ENCODE results near the gene CRCP.
A peak's percentile ranks its signal among the peaks of the same experiment; 100 is the strongest.
"Not testable (repeated sequence)": the region's sequence is repeated elsewhere in the genome, so short reads cannot be mapped to it uniquely, and the experiment has no call there.

The CRCP gene

GRCh38 chr7:66088861-66089838 lies 25.5 kb upstream of the CRCP start:
- H3K4me1 ChIP-seq (ENCODE audit: control insufficient read depth, insufficient read depth, low read length) = peaks cover 7% of the 10 kb centered on the region; the same call in 1 of the 2 replicates
- no peaks in the 10 kb centered on the region for H3K27me3 ChIP-seq (ENCODE audit: control insufficient read depth, insufficient read depth, low read length)
- no peak overlapping the region for H3K9ac ChIP-seq (ENCODE audit: low read length)
- H3K9me3 ChIP-seq (ENCODE audit: control insufficient read depth, insufficient read depth, low read depth, low read length) = no peaks in the 10 kb centered on the region
- 0 out of 2 replicates have a peak, but pooled peaks cover 2% of the 10 kb centered on the region for H3K36me3 ChIP-seq (ENCODE audit: control insufficient read depth, insufficient read depth, low read length)
- H3K4me3 ChIP-seq (ENCODE audit: low read depth, low read length) = no peak overlapping the region
- no peak overlapping the region for H3K27ac ChIP-seq (ENCODE audit: low read depth, low read length)

DNA sequence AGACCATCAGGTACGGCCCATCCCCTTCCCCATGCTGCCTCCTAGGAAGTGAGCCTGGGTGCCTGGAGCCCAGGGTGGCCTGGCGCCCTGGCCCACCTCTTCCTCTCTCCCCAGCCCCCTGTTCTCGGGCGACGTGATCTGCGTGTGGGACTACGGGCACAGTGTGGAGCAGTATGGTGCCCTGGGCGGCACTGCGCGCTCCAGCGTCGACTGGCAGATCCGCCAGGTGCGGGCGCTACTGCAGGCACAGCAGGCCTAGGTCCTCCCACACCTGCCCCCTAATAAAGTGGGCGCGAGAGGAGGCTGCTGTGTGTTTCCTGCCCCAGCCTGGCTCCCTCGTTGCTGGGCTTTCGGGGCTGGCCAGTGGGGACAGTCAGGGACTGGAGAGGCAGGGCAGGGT lies 22.0 kb upstream of the CRCP start:
- Histone ChIP-seq H3K4me3 (ENCODE audit: low read depth, low read length) (no peak overlapping the region), H3K27ac (ENCODE audit: low read depth, low read length) (no peak overlapping the region), H3K4me1 (ENCODE audit: control insufficient read depth, insufficient read depth, low read length) (no peaks in the 10 kb centered on the region), H3K36me3 (ENCODE audit: control insufficient read depth, insufficient read depth, low read length) (no peaks in the 10 kb centered on the region), H3K27me3 (ENCODE audit: control insufficient read depth, insufficient read depth, low read length) (no peaks in the 10 kb centered on the region), H3K9me3 (ENCODE audit: control insufficient read depth, insufficient read depth, low read depth, low read length) (no peaks in the 10 kb centered on the region), H3K9ac (ENCODE audit: low read length) (no peak overlapping the region)

GRCh38 chr7:66095010-66095409 lies 19.6 kb upstream of the CRCP start:
- Histone ChIP-seq H3K27ac (ENCODE audit: low read depth, low read length) (no peak overlapping the region), H3K9me3 (ENCODE audit: control insufficient read depth, insufficient read depth, low read depth, low read length) (no peaks in the 10 kb centered on the region), H3K9ac (ENCODE audit: low read length) (no peak overlapping the region), H3K36me3 (ENCODE audit: control insufficient read depth, insufficient read depth, low read length) (no peaks in the 10 kb centered on the region), H3K4me1 (ENCODE audit: control insufficient read depth, insufficient read depth, low read length) (no peaks in the 10 kb centered on the region), H3K27me3 (ENCODE audit: control insufficient read depth, insufficient read depth, low read length) (no peaks in the 10 kb centered on the region), H3K4me3 (ENCODE audit: low read depth, low read length) (no peak overlapping the region)

DNA sequence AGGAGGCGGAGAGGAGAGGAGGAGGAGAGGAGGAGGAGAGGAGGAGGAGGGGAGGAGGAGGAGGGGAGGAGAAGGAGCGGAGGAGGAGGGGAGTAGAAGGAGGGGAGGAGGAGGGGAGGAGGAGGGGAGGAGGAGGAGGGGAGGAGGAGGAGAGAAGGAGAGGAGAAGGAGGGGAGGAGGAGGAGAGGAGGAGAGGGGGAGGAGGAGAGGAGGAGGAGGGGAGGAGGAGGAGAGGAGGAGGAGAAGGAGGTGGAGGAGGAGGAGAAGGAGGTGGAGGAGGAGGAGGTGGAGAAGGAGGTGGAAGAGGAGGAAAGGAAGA lies 15.5 kb upstream of the CRCP start:
- Histone ChIP-seq H3K27ac (ENCODE audit: low read depth, low read length) (no peak overlapping the region), H3K9me3 (ENCODE audit: control insufficient read depth, insufficient read depth, low read depth, low read length) (no peaks in the 10 kb centered on the region), H3K36me3 (ENCODE audit: control insufficient read depth, insufficient read depth, low read length) (no peaks in the 10 kb centered on the region), H3K27me3 (ENCODE audit: control insufficient read depth, insufficient read depth, low read length) (no peaks in the 10 kb centered on the region), H3K4me3 (ENCODE audit: low read depth, low read length) (no peak overlapping the region), H3K9ac (ENCODE audit: low read length) (no peak overlapping the region), H3K4me1 (ENCODE audit: control insufficient read depth, insufficient read depth, low read length) (no peaks in the 10 kb centered on the region)

DNA sequence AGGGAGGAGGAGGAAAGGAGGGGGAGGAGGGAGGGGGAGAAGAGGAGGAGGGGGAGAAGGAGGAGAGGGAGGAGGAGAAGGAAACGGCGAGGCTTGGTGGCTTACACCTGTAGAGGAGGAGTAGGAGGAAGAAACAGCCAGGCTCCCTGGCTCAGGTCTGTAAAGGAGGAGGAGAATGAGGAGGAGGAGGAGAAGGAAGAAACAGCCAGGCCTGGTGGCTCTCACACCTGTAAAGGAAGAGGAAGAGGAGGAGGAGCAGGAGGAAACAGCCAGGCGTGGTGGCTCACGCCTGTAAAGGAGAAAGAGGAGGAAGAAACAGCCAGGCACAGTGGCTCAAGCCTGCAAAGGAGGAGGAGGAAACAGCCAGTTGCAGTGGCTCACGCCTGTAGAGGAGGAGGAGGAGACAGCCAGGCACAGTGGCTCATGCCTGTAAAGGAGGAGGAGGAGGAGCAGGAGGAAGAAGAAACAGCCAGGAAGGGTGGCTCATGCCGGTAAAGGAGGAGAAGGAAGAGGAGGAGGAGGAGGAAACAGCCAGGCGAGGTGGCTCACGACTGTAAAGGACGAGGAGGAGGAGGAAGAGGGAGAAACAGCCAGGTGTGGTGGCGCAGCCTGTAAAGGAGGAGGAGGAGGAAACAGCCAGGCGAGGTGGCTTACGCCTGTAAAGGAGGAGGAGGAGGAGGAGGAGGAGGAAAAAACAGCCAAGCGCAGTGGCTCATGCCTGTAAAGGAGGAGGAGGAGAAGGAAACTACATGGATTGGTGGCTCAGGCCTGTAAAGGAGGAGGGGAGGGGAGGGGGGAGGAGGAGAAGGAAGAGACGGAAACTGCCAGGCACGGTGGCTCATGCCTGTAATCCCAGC lies 14.9 kb upstream of the CRCP start:
- no peak overlapping the region for H3K27ac ChIP-seq (ENCODE audit: low read depth, low read length)

DNA sequence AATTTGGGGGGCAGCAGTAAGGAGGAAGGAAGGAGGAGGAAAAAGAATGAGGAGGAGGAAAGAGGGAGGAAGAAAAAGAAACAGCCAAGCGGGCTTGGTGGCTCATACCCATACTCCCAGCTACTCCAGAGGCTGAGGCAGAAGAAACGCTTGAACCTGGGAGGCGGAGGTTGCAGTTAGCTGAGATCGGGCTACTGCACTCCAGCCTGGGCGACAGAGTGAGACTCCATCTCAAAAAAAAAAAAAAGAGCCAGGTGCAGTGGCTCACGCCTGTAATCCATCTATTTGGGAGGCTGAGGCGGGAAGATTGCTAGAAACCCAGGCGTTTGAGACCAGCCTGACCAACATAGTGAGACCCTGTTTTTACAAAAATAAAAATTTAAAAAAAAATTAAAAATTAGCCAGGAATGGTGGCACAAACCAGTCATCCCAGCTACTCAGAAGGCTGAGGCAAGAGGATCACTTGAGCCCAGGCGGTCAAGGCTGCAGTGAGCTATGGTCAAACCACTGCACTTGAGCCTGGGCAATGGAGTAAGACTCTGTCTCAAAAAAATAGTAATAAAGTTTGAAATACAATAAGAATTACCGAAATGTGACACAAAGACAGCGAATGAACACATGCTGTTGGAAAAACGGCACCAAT lies 14.1 kb upstream of the CRCP start:
- Histone ChIP-seq H3K27ac (ENCODE audit: low read depth, low read length) (no peak overlapping the region), H3K4me1 (ENCODE audit: control insufficient read depth, insufficient read depth, low read length) (peaks cover 4% of the 10 kb centered on the region; the same call in 1 of the 2 replicates), H3K4me3 (ENCODE audit: low read depth, low read length) (peak overlapping the region; percentile 51), H3K9ac (ENCODE audit: low read length) (peak overlapping the region; percentile 26), H3K27me3 (ENCODE audit: control insufficient read depth, insufficient read depth, low read length) (no peaks in the 10 kb centered on the region), H3K9me3 (ENCODE audit: control insufficient read depth, insufficient read depth, low read depth, low read length) (no peaks in the 10 kb centered on the region), H3K36me3 (ENCODE audit: control insufficient read depth, insufficient read depth, low read length) (no peaks in the 10 kb centered on the region)

More for the DNA sequence above, 14.9 kb upstream of the CRCP start:
- H3K36me3 ChIP-seq (ENCODE audit: control insufficient read depth, insufficient read depth, low read length) = no peaks in the 10 kb centered on the region
- H3K4me3 ChIP-seq (ENCODE audit: low read depth, low read length) = peak overlapping the region; percentile 51
- H3K9ac ChIP-seq (ENCODE audit: low read length) = peak overlapping the region; percentile 26
- no peaks in the 10 kb centered on the region for H3K27me3 ChIP-seq (ENCODE audit: control insufficient read depth, insufficient read depth, low read length)
- H3K9me3 ChIP-seq (ENCODE audit: control insufficient read depth, insufficient read depth, low read depth, low read length) = no peaks in the 10 kb centered on the region
- no peaks in the 10 kb centered on the region for H3K4me1 ChIP-seq (ENCODE audit: control insufficient read depth, insufficient read depth, low read length)

DNA sequence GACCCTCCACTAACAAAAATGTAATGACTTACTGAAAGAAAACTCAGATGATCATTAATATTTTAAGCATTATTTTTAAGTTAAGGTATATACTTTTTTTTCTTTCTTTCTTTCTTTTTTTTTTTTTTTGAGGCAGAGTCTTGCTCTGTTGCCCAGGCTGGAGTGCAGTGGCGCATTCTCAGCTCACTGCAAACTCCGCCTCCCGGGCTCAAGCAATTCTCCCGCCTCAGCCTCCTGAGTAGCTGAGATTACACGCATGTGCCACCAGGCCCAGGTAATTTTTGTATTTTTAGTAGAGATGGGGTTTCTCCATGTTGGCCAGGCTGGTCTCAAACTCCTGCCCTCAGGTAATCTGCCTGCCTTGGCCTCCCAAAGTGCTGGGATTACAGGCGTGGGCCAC lies 12.5 kb upstream of the CRCP start:
- H3K4me3 ChIP-seq (ENCODE audit: low read depth, low read length); H3K27me3 ChIP-seq (ENCODE audit: control insufficient read depth, insufficient read depth, low read length); H3K36me3 ChIP-seq (ENCODE audit: control insufficient read depth, insufficient read depth, low read length); H3K27ac ChIP-seq (ENCODE audit: low read depth, low read length); H3K9ac ChIP-seq (ENCODE audit: low read length); H3K4me1 ChIP-seq (ENCODE audit: control insufficient read depth, insufficient read depth, low read length); H3K9me3 ChIP-seq (ENCODE audit: control insufficient read depth, insufficient read depth, low read depth, low read length): not testable (repeated sequence)

- H3K36me3 ChIP-seq (ENCODE audit: control insufficient read depth, insufficient read depth, low read length); H3K27ac ChIP-seq (ENCODE audit: low read depth, low read length); H3K4me1 ChIP-seq (ENCODE audit: control insufficient read depth, insufficient read depth, low read length); H3K27me3 ChIP-seq (ENCODE audit: control insufficient read depth, insufficient read depth, low read length); H3K9ac ChIP-seq (ENCODE audit: low read length); H3K9me3 ChIP-seq (ENCODE audit: control insufficient read depth, insufficient read depth, low read depth, low read length); H3K4me3 ChIP-seq (ENCODE audit: low read depth, low read length): not testable (repeated sequence)
Observed at GRCh38 chr7:66103994-66104393, 10.7 kb upstream of the CRCP start.

GRCh38 chr7:66105263-66105748 lies 9.3 kb upstream of the CRCP start:
- Histone ChIP-seq H3K4me1 (ENCODE audit: control insufficient read depth, insufficient read depth, low read length) (peaks cover 5% of the 10 kb centered on the region; the same call in 1 of the 2 replicates), H3K9ac (ENCODE audit: low read length) (no peak overlapping the region), H3K27me3 (ENCODE audit: control insufficient read depth, insufficient read depth, low read length) (no peaks in the 10 kb centered on the region)

DNA sequence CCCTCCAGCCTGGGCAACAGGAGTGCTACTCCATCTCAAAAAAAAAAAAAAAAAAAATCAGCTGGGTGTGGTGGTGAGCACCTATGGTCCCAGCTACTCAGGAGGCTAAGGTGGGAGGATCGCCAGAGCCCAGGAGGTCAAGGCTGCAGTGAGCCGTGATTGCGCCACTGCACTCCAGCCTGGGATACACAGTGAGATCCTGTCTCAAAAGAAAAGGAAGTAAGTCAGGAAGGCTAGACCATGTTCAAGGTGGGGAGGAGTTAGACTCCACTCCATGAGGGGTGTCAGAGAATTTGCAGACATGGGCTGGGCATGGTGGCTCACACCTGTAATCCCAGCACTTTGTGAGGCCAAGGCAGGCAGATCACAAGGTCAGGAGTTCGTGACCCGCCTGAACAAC lies 6.2 kb upstream of the CRCP start:
- H3K27me3 ChIP-seq (ENCODE audit: control insufficient read depth, insufficient read depth, low read length); H3K27ac ChIP-seq (ENCODE audit: low read depth, low read length); H3K9ac ChIP-seq (ENCODE audit: low read length); H3K36me3 ChIP-seq (ENCODE audit: control insufficient read depth, insufficient read depth, low read length); H3K9me3 ChIP-seq (ENCODE audit: control insufficient read depth, insufficient read depth, low read depth, low read length); H3K4me3 ChIP-seq (ENCODE audit: low read depth, low read length): not testable (repeated sequence)
- peaks cover 10% of the 10 kb centered on the region; the same call in 1 of the 2 replicates for H3K4me1 ChIP-seq (ENCODE audit: control insufficient read depth, insufficient read depth, low read length)

More at GRCh38 chr7:66105263-66105748, 9.3 kb upstream of the CRCP start:
- Histone ChIP-seq H3K4me3 (ENCODE audit: low read depth, low read length) (no peak overlapping the region), H3K27ac (ENCODE audit: low read depth, low read length) (no peak overlapping the region), H3K36me3 (ENCODE audit: control insufficient read depth, insufficient read depth, low read length) (no peaks in the 10 kb centered on the region), H3K9me3 (ENCODE audit: control insufficient read depth, insufficient read depth, low read depth, low read length) (no peaks in the 10 kb centered on the region)

Measured in HUES6 (cell line).